Measurements from ENCODE around the gene LYPLA2.

GRCh38 chr1:23823767-23824166 lies 32.8 kb downstream of the LYPLA2 start:
- TF ChIP-seq CTCF (IDR thresholded peaks at IDR 0.05) = no peak
- no peak for TF ChIP-seq POLR2AphosphoS5 (IDR thresholded peaks at IDR 0.05; ENCODE audit: insufficient read depth in 1 of 2, low read depth in 1 of 2)
